Measurements from ENCODE around the gene IKZF3.
A peak's percentile ranks its signal among the peaks of the same experiment; 100 is the strongest.

IKZF3 gene

DNA sequence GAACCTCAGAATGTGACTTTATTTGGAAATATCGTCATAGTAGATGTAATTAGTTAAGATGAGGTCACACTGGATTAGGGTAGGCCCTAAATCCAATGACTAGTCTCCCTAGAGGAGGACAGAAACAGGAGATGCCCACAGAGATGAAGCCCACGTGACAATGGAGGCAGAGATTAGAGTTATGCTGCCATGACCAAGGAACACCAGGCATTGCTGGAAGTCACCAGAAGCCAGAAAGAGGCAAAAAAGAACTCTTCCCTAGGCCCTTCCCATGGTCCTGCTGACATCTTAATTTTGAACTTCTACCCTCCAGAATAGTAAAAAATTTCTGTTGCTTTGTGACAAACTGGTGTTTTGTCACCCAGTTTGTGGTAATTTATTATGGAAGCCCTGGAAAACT lies 49.6 kb downstream of the IKZF3 start:
- DNase-seq: no peak

DNA sequence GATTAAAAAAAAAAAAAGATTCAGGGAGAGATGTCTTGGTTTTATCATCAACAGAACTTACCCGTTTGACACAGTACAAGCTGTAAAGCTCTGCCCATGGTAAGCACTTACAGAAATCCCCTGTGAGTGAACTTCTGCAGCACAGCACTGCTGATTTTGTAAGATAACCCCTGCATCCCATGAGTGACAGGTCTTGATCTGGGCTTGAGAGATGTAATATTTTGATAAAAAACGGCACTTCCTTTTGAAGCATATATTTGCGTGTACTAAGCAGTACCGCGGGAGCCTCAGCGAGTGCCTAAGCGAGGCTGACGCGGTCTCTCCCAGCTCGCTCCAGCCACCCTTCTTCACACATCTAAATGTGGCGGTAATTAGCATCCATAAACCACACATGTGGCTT lies 50.5 kb downstream of the IKZF3 start:
- peak; percentile 62 for DNase-seq

DNA sequence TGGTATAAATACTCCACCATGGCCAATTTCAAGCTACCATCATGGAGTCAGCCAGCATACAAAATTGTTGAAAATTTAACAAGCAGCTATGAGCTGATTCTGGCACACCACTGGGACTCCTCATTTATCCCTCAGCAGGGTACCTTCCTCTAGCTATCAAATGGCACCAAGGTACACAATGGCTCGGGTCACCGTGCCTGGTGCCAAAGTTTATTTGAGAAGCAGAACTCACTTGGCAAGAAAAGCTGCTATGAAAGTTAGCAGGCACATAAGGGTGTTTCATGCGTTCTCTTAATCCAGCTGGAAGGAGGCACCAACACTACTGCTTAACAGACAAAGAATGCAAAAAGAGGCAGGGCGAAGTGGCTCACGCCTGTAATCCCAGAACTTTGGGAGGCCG lies 51.6 kb downstream of the IKZF3 start:
- DNase-seq: no peak

DNA sequence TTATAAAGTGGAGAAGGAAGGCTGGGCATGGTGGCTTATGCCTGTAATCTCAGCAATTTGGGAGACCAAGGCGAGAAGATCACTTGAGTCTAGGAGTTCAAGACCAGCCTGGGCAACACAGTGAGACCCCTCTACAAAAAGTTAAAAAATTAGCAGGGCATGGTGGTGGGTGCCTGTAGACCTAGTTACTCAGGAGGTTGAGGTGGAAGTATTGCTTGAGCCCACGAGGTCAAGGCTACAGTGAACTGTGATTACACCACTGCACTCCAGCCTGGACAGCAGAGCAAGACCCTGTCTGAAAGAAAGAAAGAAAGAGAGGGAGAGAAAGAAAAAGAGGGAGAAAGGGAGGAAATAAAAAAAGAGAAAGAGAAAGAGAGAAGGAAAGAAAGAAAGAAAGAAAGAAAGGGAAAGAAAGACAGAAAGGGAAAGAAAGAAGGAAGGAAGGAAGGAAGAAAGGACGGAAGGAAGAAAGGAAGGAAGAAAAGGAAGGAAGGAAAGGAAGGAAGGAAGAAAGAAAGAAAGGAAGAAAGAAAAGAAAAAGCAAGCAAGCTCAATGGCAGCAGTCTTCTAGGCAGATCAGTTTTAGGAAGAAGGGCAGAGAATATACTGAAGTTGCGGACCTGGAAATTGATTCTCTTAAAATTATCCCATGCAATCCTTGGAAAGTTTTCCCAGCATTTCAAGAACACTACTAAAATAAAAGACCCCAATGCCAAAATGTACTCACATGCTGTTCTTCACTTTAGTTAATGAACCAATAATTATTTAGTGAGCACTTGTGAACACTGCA lies 53.0 kb downstream of the IKZF3 start:
- no peak for DNase-seq

DNA sequence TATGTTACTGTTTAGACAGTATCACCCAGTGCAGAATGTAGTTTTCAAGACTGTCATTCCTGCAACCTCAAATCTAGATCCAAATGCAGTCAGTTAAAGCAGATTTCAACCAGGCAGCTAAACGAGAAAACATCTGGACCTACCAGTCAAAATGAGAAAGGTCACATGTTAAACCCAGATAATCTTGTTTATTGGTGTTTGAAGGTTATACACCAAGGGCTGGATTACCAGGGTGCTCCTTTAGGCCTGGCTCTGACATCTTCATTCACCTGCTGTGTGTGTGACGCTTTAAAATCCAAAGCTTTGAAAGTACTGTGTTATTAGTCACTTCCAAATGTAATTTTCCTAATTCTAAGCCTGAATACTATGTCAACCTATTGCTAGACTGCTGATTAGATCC lies 54.9 kb downstream of the IKZF3 start:
- DNase-seq: no peak

DNA sequence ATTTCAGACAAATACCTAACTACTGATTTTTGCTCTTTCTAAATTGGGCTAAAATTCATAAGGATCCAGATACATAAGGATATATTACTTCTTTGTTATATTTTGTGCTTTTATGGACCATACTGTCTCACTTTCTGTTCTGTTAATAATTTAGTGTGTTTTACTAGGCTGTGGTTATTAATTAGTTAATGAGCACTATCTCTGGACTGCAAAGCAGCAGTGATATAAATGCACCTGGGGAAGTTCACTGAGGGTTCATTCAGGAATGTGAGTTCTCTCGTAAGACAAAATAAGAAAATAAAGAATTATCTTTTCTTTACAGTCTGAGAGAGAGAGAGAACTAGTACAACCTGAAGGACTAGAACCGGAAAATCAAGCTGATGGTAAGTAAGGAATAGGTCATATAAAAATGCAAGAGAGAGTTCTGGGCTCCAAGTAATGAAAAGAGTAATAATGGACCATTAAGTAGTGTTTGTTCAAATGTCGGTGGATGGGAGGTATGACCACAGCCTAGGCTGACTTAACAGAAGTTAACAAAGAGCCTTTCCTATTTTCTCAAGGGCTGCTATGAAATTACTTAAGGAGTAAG lies 55.6 kb downstream of the IKZF3 start:
- no peak for DNase-seq

DNA sequence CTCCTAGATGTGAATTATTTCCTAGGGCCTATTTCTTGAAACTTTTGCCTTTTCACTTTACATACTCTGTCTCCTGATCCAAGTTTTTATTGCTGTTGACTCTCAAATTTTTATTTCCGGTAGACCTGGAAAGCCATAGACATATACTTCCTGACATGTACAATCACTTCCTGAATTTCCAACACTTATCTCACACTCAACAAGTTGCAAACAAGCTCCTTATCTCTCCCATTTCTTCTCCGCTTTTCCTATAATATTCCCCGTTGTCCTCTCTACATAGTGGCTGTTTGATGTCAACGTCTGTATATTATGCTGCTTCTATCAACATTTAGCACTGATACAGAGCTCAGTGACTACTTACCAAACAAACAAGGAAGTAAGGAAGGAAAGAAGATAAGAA lies 59.3 kb downstream of the IKZF3 start:
- no peak for DNase-seq

DNA sequence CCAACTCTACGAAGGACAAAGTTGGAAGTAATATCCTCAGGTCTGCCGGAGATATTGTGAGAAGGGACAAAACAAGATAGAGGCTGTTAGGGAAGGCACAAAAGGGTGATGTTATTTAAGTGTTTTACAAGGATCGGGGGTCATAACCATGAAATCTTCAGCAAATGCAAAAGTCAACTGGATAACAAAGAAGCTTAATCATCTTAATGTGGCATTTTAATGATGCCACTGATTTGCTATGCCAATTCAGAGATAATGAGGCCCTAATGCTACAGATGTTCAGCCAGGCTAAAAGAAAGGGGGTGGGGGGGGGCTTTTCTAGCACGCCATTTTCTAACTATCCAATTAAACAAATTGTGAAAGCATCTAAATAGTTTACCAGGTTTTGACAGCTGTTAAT lies 63.1 kb downstream of the IKZF3 start:
- DNase-seq: no peak

DNA sequence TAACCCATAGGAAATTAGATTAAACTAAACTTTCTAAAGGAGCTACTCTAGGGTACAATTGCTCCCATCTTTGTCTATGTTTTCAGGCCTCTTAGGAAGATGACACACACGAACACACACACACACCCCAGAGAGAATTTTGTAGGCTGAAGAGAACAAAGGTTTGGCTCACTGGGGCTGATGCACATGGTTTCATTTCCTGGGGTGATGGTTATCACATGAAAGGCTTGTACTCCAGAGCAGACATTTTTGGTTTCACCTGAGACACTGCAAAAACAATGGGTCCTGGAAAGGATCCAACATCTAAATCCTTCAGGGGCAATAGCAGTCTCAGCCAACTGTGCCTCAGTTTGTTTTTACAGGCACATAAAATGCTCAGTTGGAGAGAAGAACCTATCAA lies 63.6 kb downstream of the IKZF3 start:
- DNase-seq: peak; percentile 67

DNA sequence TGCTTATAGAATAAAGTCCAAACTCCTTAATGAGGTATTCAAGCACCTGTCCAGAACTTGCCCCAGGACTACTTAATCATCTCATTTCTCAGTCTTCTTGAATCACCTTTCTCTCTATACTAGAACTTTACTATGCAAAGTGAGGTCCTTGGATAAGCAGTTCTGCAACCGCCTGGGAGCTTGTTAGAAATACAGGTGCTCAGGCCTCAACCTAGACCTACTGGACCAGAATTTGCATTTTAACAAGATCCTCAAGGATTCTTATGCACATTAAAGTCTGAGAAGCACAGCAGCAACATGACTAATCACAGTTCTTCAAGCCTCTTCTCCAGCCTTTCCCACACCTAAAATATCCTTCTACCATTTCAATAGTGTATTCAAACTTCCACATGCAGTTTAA lies 64.7 kb downstream of the IKZF3 start:
- DNase-seq: no peak

DNA sequence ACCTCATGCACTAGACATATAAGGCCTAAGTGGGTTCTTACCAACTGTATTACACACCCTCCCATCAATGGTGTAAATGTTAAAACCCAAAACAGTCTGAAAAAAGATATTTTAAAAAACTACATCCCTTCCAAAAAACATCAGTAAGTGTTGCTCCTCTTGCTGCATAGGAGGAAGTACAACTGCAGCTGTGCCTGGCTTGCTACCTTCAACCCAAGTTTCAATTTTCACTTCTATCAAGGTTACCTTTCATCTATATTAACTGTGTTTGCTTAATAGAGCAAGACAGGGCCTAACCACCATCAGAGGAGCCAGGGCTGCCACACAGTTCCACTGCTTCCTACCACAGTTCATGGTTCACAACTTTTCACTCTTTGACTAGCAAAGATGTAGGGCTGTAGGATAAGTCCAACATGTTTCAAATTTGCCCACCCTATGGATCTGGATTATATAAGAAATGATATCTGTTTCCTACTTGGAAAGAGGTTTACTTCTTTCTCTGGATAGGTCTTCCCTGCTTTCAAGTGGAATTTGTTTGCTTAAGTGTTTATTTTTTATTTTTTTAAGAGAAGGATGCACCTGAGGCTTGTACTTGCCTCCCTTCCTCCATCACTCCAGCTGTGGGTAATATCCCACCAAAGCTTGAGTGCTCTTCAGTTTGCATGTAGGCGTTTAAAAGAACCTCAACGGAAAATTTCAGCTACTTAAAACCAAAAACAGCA lies 69.7 kb downstream of the IKZF3 start:
- DNase-seq: no peak

DNA sequence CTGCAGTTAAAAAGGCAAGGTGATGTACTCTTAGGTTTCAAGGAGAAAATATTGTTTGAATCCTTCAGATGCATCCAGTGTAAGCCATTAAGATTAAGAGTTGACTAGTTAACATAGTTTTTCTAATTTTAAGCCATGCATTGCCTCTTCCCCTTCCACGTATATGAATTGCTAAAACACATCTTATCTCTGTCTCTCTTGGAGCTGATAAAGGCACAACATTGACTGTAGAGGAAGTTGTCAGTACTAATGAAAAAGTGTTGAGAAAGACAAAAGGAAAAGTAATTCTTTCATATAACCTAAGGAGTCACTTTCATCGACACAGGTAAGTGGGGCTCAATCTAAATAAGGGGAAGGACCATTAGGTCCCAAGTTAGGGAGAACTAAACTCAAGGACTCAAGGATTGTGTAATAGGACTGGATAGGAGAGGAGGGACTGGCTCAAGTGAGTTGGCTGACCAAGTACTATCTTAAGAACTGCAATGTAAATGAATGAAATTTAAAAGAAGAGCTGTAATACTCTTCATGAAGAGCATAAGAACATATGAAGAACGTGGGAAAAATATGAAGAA lies 70.7 kb downstream of the IKZF3 start:
- DNase-seq: no peak

DNA sequence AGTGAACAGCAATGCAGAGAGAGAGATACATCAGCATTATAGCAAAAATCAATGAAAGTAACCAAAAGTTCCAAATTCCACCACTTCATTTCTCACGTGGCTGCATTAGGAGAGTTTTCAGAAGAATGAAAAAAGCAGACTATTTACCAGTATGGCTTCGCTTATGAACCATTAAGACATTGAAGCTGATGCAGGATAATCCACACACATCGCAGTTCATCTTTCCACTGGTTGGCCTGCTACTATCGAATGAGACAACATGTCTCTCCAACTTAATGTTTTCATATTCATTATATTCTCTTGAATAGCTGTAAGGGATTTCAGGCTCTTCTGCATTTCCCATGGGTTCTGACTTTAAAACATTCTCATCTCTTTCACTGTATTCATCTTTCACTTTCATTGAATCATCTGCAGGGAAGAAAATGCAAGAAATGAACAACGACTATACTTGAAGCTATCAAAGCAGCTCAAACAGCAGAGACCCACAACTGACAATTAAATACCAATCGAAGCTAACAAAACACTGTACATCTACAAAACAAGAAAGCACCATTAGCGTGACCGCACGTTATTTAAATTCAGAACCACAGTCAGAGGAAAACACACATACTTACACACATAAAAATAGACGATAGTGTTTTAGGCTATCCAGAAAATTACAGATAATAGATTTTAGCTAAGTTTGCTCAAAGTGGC lies 71.4 kb downstream of the IKZF3 start:
- no peak for DNase-seq

DNA sequence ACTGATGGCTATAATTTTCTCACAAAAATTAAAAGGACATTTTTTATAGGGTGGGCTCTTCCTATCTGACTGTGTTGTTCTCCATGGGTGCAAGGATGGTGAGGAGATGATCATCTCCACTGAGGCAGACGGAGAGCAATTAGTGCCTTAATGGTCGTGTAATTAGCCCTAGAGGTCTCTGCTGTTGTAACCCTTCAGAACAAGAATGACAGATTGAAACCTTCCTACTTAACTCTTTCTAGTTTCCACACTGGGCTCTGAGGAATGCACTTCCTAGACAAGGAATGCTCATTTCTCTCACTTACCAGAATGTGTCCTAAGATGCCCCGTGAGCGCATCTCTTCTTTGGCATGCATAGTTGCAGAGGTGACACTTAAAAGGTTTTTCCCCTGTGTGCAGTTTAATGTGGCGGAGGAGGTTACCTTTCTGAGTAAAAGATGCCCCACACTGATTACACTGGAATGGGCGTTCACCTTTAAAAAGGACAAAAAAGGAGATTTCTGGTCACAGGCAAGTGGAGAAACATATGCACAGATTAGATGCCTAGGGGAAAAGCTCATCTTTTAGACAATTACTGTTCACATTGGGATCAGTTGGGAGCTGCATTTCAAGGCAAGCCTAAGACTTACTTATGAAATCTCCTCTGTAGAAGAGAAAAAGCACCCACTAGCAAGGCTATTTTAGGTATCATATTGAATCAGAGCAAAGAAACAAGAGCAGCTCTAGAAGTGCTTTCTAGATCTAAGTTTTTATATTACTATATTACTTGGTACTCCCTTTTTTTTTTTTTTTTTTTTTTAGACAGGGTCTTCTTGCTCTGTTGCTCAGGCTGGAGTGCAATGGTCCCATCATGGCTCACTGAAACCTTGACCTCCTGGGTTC lies 72.8 kb downstream of the IKZF3 start:
- peak; percentile 64 for DNase-seq

DNA sequence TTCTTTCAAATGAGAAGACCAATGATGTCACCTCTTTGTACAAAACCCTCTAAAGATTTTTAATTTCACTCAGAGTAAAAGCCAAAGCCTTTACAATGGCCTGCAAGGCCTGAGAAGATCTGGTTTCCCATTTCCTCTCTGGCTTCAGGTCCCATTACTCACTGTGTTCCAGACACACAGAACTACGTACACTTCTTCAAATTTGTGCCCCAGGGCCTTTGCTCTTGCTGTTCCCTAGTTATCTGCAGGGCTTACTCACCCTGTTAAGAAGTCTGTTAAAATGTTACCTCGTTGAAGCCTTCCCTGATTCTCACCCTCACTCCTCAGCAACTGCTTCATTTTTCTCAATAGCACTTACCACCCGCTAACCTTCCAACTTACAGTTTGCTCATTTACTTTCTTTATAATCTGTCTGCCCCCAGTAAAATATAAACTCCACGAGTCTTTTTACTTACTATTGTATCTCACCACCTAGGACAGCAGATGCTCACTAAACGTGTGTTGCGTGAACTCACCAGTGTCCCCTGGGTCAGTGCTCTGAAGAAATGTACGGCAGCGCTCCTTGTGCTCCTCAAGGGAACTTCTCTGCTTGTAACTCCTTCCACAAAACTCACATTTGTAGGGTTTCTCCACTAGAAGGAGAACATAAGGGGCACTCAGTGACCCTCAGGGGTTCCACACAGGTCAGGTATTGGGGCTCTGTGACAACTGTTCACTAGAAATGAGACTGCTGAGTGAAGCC lies 76.2 kb downstream of the IKZF3 start:
- DNase-seq: no peak

DNA sequence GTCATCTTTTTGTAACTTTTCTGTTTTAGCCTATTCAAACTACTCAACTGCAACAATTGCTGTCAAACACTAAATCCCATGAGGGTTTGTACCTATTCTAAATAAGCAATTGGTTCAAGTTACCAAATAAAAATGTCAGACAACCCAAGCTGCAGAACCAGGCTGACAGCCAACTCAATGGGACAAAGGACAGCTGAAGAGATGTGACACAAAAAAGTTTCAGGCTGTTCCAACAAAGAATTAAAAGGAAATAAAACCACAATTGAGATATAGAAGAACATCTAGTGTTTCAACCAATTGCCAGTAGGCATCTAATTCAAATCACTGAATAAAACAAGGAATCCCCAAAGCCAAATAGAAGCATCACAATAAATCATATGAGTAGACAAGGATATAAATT lies 77.1 kb downstream of the IKZF3 start:
- DNase-seq: no peak

DNA sequence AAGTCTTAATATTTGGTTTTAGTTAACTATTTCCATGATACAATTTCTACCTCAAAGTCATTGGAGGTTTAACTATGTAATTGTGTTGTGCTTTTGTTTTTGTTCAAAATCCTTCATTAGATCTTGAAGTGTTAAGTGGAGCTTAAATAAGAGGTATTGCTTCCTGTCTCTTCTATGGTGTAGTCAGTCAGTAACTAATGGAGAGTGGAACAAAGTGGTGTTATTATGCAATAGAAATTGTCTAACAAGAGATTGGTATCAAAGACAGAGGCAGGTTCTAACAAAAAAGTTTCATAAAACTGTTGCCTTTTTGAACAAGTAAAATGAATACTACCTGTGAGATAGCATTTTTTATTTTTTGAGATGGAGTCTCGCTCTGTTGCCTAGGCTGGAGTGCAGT lies 81.1 kb downstream of the IKZF3 start:
- DNase-seq: no peak

DNA sequence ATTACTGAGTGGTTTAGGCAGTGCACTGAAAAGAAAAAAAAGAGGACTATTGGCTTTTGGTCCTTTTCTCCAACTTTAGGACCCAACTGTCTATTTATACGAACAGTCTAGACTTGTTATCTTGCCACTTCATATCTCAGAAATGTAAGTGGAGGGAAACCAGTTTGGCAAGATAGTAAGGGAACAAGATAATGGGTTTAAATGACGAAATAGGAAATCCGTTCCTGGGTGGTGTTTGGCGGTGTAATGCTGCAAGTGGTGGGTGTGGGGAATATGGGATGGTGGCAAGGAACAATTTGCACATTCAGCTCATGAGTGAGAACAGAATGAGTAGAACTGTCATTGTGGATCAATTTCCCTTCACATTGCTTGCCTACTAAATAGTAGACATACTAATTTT lies 81.6 kb downstream of the IKZF3 start:
- no peak for DNase-seq

DNA sequence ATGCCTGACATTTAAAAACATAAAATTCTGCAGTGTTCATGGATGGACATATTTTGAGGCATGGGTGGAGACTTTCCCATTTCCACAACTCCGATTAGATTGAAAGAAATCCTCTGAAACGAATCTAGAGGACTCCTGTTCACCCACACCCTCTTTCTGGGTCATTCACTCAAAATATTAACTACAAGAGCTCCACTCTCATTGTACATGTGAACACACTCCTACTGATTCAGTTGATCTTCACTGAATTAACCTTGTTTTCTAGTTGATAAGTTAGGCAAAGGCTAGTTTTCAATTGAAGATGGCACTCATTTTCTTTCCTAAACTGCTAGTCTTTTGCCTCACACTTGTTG lies 82.3 kb downstream of the IKZF3 start:
- DNase-seq: no peak

DNA sequence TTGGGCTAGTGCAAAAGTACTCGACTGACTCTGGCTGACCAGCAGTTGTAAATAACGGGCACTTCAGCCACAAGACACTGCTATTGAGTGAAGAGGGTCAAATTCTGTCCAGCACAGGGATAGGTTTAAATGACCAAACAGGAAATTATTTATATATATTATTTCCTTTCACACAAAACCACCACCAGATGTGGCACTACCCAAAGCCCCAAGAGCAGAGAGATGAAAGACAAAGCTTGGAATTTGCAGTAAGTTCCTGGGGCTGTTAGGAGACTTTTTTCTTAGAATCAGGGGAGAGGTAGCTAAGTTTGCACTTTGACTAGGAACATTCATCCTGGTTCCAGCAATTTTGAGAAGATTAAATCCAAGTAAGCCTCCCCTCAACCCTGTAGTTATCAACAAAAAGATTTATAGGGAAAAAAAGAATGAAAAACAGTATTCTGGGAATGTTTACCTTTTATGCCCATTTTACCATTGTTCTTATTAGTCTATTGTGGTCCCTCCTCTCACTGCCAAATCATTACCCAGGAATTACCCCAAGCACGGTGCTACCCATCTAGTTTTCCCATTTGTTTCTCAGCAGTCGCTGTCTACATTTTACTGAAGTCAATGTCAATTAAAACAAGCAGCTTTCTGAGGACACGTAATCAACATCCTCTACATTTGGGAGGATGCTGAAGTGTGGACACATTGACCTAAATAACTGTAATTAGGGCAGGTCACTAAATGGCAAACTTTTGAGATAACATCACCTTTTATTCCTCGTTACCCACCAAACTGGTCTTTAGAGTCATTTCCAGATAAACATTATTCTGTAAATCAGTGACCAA lies 82.9 kb downstream of the IKZF3 start:
- no peak for DNase-seq

All from stimulated activated CD4-positive, alpha-beta T cell treated with anti-CD3 and anti-CD28 coated beads, Interleukin-4, amount 100 ng/mL, for 24 hours (primary cell).